DMS114 treated with DMSO at 0.1 percent for 48 hours (cell line): ENCODE results near the gene NCKAP5.
"Not testable (repeated sequence)": the region's sequence is repeated elsewhere in the genome, so short reads cannot be mapped to it uniquely, and the experiment has no call there.

Experiments
- DNase-seq: peaks from one replicate; lab custom pipeline; 2025; ENCODE audit not compliant: unreplicated experiment; lab: John Stamatoyannopoulos, UW

NCKAP5 gene

GRCh38 chr2:133475610-133476009, 92.7 kb downstream of the NCKAP5 start:
- no peak for DNase-seq

- not testable (repeated sequence) for DNase-seq
Observed at GRCh38 chr2:133470446-133470845, 97.8 kb downstream of the NCKAP5 start.

- DNase-seq = no peak
Observed at GRCh38 chr2:133462811-133463210, 105.5 kb downstream of the NCKAP5 start.

GRCh38 chr2:133461484-133461883, 106.8 kb downstream of the NCKAP5 start:
- no peak for DNase-seq

GRCh38 chr2:133459590-133459989, 108.7 kb downstream of the NCKAP5 start:
- DNase-seq = no peak

- DNase-seq = no peak
Observed at GRCh38 chr2:133458280-133458679, 110.0 kb downstream of the NCKAP5 start.

GRCh38 chr2:133457861-133458260, 110.4 kb downstream of the NCKAP5 start:
- no peak for DNase-seq

GRCh38 chr2:133456971-133457370, 111.3 kb downstream of the NCKAP5 start:
- no peak for DNase-seq

GRCh38 chr2:133456156-133456555, 112.1 kb downstream of the NCKAP5 start:
- no peak for DNase-seq

GRCh38 chr2:133453032-133453431, 115.2 kb downstream of the NCKAP5 start:
- DNase-seq = no peak

- DNase-seq = no peak
Observed at GRCh38 chr2:133452583-133452982, 115.7 kb downstream of the NCKAP5 start.

GRCh38 chr2:133452146-133452545, 116.1 kb downstream of the NCKAP5 start:
- no peak for DNase-seq

- no peak for DNase-seq
Observed at GRCh38 chr2:133448195-133448594, 120.1 kb downstream of the NCKAP5 start.

- no peak for DNase-seq
Observed at GRCh38 chr2:133447303-133447702, 121.0 kb downstream of the NCKAP5 start.

- DNase-seq = no peak
Observed at GRCh38 chr2:133444465-133444864, 123.8 kb downstream of the NCKAP5 start.

GRCh38 chr2:133442393-133442792, 125.9 kb downstream of the NCKAP5 start:
- no peak for DNase-seq

GRCh38 chr2:133439565-133439920, 128.7 kb downstream of the NCKAP5 start:
- DNase-seq = no peak

GRCh38 chr2:133438848-133439564, 129.3 kb downstream of the NCKAP5 start:
- no peak for DNase-seq

- no peak for DNase-seq
Observed at GRCh38 chr2:133438026-133438425, 130.2 kb downstream of the NCKAP5 start.

- no peak for DNase-seq
Observed at GRCh38 chr2:133437492-133437891, 130.8 kb downstream of the NCKAP5 start.

- DNase-seq = no peak
Observed at GRCh38 chr2:133434959-133435668, 133.1 kb downstream of the NCKAP5 start.
